HG02623 (cell line): ENCODE data around the gene LILRA2.
"Not testable (repeated sequence)": the region's sequence is repeated elsewhere in the genome, so short reads cannot be mapped to it uniquely, and the experiment has no call there.

Experiments
- ATAC-seq: cut with Tn5 transposase; IDR thresholded peaks from one replicate; pipeline ENCODE4 v1.9.1; 2021; ENCODE audit warnings: moderate library complexity; ENCODE audit not compliant: unreplicated experiment

The LILRA2 gene

DNA sequence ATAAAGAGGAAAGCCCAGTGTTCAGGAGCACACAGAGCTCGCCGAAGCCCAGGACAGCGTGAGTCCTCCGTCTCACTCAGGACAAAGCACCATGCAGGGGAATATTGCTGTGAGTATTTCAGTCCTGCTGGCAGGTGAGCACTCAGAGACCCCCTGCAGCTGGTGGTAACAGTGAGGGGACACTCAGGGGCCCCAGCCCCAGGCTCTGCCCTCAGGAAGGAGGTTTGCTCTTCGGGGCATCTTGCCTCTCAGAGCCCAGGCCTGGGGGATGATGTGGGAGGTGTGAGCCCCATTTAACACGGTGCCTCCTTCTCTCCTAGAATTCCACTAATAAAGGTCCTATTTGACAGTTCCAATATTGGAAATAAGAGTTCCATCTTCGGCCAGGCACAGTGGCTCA, 34.6 kb downstream of the LILRA2 start:
- no peak for ATAC-seq

DNA sequence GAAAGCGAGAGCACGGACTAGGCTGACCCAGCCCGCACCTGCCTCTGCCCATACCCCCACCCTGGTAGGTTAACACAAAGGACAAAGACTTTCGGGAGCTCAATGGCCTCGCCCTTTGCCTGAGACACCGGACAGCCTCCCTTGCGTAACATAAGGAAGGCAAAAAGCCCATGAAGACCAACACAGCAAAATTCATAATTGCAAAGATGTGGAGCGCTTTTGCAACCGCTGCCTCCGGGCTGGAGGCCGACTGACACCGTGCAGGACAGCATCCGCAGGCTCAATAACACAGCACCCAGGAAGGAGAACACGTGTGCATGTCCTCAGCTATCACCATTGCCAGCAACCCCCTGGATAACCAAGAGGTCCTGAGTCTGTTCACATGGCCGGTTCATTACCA, 35.2 kb downstream of the LILRA2 start:
- ATAC-seq, result no peak

GRCh38 chr19:54609356-54609791, 35.8 kb downstream of the LILRA2 start:
- ATAC-seq, result no peak

DNA sequence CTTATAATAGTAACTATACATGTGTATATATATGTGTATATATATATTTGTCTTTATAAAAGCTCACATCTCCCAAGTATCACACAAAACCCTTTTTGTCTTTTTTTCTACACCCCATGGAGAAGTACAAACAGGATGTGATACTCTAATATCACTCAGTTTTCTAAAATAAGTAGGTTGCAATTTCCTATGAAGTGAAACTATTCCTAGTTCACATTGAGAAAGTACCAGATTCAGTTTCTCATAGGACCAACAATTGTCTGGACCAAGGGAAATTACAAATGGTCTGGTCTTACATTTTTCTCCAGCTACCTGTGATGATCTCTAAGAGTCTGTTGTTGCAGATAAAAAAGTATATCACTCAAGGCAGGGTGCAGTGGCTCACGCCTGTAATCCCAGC, 38.8 kb downstream of the LILRA2 start:
- no peak for ATAC-seq

DNA sequence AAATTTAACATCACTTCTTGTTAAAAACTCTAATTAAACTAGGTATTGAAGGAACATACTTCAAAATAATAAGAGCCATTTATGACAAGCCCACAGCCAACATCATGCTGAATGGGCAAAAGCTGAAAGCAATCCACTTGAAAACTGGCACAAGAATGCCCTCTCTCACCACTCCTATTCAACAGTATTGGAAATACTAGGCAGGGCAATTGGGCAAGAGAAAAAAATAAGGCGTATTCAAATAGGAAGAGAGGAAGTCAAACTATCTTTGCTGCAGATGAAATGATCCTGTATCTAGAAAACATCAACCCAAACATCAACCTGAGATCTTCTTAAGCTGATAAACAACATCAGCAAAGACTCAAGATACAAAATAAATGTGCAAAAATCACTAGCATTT, 41.1 kb downstream of the LILRA2 start:
- no peak for ATAC-seq

DNA sequence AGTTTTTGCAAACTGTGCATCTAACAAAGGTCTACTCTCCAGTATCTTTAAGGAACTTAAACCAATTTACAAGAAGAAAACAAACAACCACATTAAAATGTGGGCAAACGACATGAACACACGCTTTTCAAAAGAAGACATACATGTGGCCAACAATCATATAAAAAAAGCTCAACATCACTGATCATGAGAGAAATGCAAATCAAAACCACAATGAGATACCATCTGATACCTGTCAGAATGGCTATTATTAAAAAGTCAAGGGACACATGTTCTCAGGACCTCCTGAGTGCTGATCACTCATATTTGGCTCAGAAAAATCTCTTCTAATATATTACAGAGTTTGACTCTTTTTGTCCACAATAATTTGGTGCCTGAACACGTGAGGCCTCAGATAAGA, 42.5 kb downstream of the LILRA2 start:
- ATAC-seq, result no peak

DNA sequence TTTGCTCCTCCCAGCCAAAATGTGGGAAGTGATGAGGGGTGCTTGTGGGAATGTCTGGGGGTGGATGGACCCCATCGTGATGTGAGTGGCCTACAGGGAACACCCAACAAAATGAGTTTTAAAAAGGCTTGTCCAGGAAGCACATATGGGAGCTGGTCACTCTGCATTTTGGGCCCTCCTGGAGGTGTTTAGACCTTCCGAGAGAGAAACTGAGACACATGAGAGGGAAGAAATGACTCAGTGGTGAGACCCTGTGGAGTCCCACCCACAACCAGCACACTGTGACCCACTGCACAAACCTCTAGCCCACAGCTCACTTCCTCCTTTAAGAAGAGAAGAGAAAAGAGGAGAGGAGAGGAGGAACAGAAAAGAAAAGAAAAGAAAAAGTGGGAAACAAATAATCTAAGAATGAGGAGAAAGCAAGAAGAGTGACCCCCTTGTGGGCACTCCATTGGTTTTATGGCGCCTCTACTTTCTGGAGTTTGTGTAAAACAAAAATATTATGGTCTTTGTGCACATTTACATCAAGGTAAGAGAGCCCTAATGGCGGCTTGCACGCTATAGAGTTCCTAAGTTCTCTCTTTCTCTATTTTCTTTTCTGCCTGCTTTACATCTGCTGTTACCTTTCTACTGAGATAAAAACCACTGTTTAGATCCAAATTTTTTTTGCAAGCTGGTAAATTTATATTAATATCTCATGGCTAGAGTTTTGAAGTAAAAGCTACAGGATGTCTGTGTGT, 43.4 kb downstream of the LILRA2 start:
- peak; percentile 72 for ATAC-seq

DNA sequence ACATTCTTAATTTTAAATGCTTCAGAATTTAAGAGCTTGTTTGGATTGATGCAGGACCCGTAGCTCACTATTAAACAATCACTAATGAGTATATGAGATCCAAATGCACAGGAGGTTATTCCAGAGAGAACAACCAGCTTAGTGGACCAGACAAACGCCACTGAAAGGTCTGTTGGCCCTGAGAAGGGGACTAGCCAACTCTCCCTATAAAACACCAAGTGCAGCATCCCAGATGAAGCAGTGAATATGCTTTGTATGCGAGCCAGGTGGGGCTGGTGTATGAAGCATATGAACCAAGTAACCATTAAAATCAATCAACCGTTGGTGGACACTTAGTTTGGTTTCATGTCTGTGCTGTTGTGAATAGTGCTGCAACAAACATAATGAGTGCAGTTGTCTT, 46.9 kb downstream of the LILRA2 start:
- ATAC-seq, result no peak

- no peak for ATAC-seq
These were observed 48.8 kb downstream of the LILRA2 start for GRCh38 chr19:54622431-54622830.

DNA sequence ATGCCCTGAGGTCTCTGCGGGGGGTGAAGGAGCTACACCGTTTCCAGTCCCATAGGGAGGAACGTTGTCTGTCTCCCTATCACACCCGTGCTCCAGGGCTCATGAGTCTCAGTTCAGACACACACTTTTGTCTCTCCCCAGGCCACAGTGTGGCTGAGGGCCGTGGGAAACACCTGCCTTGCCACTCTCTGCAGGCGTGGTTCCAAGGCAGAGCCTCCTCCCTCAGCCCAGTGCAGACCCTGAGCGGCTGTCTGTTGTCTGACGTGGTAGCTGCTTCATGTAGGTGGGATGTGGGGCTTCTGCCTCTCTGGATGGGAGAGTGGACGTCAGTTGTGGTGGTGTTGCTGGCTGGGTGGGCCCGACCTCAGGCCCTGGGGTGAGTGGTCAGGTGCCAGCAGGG, 50.6 kb downstream of the LILRA2 start:
- not testable (repeated sequence) for ATAC-seq

GRCh38 chr19:54624934-54625730, 51.5 kb downstream of the LILRA2 start:
- not testable (repeated sequence) for ATAC-seq

DNA sequence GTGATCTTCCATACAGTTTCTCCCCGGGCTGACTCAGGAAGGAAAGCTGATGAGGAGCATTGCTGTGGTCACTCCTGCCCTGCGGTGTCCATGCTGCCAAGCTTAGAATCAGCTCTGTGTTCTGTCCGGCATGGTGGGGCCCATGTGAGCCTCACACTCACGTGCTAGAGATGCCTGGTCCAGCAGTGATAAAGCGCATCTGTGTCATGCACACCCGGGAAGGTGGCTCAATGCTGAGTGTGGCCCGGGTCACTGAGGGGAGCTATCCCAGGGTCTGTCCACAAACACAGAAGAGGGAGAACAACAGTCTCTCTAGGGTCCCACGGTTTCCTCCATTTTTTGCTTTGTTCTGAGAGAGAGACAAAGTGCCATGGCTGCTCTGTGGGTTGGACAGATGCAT, 53.2 kb downstream of the LILRA2 start:
- no peak for ATAC-seq

DNA sequence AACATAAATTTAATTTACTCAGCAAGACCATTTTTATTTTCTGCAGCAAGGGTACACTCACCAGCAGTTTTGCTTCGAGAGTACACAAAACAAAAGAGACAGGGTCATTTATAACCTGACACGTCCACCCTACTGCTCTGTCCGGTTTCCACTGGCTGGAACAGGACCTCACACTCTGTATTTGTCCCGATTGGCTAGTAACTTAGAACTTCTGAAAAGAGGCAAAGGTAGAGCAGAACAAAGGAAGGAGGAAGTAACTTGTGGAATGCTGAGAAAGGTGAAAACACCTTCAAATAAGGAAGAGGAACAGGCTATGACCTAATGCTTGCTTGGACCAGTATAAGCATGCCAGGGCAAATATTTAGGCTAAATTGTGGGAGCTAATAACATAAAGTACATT, 54.3 kb downstream of the LILRA2 start:
- ATAC-seq, result not testable (repeated sequence)

DNA sequence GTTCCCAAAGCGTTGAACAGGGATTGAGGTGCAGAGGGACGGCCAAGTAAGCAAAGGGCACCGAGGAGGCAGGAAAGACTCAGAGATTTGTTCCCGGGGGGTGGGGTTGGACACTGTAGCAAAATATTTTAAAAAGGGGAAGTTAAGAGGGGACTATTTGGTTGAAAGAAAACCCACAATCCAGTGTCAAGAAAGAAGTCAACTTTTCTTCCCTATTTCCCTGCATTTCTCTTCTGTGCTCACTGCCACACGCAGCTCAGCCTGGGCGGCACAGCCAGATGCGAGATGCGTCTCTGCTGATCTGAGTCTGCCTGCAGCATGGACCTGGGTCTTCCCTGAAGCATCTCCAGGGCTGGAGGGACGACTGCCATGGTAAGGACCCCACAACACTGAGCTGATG, 56.7 kb downstream of the LILRA2 start, which contains the start of gene LILRB1:
TSS of gene LILRB1 (plus strand) at position 223 of the 400 bp plus-strand sequence. CDS start 590 bp downstream, outside the sequence.
- ATAC-seq, result not testable (repeated sequence)

GRCh38 chr19:54630782-54631181, 57.2 kb downstream of the LILRA2 start:
- ATAC-seq, result no peak

- ATAC-seq, result not testable (repeated sequence)
These were observed 58.1 kb downstream of the LILRA2 start for GRCh38 chr19:54631489-54632337.

DNA sequence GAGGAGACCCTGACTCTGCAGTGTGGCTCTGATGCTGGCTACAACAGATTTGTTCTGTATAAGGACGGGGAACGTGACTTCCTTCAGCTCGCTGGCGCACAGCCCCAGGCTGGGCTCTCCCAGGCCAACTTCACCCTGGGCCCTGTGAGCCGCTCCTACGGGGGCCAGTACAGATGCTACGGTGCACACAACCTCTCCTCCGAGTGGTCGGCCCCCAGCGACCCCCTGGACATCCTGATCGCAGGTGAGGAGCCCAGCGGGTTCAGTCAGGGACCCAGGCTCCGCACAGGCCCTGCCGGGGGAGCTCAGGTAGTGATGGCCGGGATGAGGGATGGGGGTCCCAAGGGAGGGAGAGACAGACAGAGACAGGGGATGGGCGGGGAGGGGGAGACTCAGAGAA, 58.9 kb downstream of the LILRA2 start:
- ATAC-seq, result not testable (repeated sequence)

GRCh38 chr19:54633401-54633800, 59.8 kb downstream of the LILRA2 start:
- ATAC-seq, result no peak

DNA sequence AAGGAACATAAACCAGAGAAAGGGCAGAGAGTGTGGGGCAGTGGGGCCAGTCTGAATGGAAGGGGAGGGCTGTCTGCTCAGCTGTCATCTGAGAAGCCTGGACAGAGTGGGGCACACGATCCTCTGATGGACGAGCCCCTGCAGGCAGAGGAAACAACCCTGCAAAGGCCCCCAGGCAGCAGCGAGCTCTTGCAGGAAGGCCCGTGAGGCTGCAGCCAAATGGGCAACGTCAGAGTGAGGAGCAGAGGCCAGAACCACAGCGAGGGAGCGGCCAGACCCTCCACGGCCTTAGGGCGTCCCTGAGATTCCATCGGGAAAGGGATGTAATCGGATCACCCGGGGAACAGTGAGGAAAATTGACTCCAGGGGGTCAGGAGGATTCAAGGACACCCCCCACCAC, 62.5 kb downstream of the LILRA2 start:
- not testable (repeated sequence) for ATAC-seq

- ATAC-seq, result no peak
These were observed 65.1 kb downstream of the LILRA2 start for GRCh38 chr19:54638683-54639082.
